NCI-H2171 treated with DMSO at 0.1 percent for 48 hours (cell line): ENCODE data around the gene KRABD2.
"Not testable (repeated sequence)": the region's sequence is repeated elsewhere in the genome, so short reads cannot be mapped to it uniquely, and the experiment has no call there.

Source experiments
- DNase-seq: peaks from one replicate; lab custom pipeline; 2025; lab: John Stamatoyannopoulos, UW

KRABD2 gene

GRCh38 chr17:8376271-8377067 is at the start of gene KRABD2:
TSS of gene KRABD2 (minus strand) at chr17:8376704.
- peak; percentile 94 for DNase-seq

GRCh38 chr17:8421571-8421970 is 45.1 kb upstream of the KRABD2 start:
- no peak for DNase-seq

GRCh38 chr17:8420041-8420934 is 43.8 kb upstream of the KRABD2 start:
- DNase-seq = no peak

GRCh38 chr17:8419305-8419704 is 42.8 kb upstream of the KRABD2 start:
- DNase-seq = no peak

GRCh38 chr17:8418471-8418870 is 42.0 kb upstream of the KRABD2 start:
- DNase-seq = no peak

- no peak for DNase-seq
These were observed 41.3 kb upstream of the KRABD2 start for GRCh38 chr17:8417806-8418205.

GRCh38 chr17:8413938-8414337 is 37.4 kb upstream of the KRABD2 start:
- no peak for DNase-seq

- DNase-seq = no peak
These were observed 36.8 kb upstream of the KRABD2 start for GRCh38 chr17:8413328-8413727.

GRCh38 chr17:8412089-8412488 is 35.6 kb upstream of the KRABD2 start:
- DNase-seq = no peak

GRCh38 chr17:8410883-8411238 is 34.4 kb upstream of the KRABD2 start:
- no peak for DNase-seq

- DNase-seq = peak; percentile 84
These were observed 33.7 kb upstream of the KRABD2 start for GRCh38 chr17:8409966-8410882.

GRCh38 chr17:8408371-8408770 is 31.9 kb upstream of the KRABD2 start:
- DNase-seq = no peak

- DNase-seq = no peak
These were observed 29.7 kb upstream of the KRABD2 start for GRCh38 chr17:8406174-8406573.

- no peak for DNase-seq
These were observed 29.1 kb upstream of the KRABD2 start for GRCh38 chr17:8405499-8406016.

- DNase-seq = no peak
These were observed 26.5 kb upstream of the KRABD2 start for GRCh38 chr17:8402921-8403536.

GRCh38 chr17:8401107-8401506 is 24.6 kb upstream of the KRABD2 start:
- no peak for DNase-seq

- no peak for DNase-seq
These were observed 22.5 kb upstream of the KRABD2 start for GRCh38 chr17:8398980-8399379.

GRCh38 chr17:8397636-8398035 is 21.1 kb upstream of the KRABD2 start, which contains the start of gene RNF222:
TSS of gene RNF222 (minus strand) at chr17:8397827. CDS start at chr17:8393461, 4,366 bp downstream.
- no peak for DNase-seq

- DNase-seq = not testable (repeated sequence)
These were observed 18.0 kb upstream of the KRABD2 start for GRCh38 chr17:8394497-8394896.

GRCh38 chr17:8393470-8394231 is 17.1 kb upstream of the KRABD2 start:
- no peak for DNase-seq
